ENCODE data around the gene SIGLEC8. TPM values are rescaled to one million over a fixed set of nuclear protein-coding genes. Genes with fewer than 3 reads are reported as not detected.
"Not testable (repeated sequence)": the region's sequence is repeated elsewhere in the genome, so short reads cannot be mapped to it uniquely, and the experiment has no call there.

SIGLEC8 gene
- total RNA-seq, 4 donors from 2014 or later, result 0.27 to 1.3 TPM; not detected in 2

DNA sequence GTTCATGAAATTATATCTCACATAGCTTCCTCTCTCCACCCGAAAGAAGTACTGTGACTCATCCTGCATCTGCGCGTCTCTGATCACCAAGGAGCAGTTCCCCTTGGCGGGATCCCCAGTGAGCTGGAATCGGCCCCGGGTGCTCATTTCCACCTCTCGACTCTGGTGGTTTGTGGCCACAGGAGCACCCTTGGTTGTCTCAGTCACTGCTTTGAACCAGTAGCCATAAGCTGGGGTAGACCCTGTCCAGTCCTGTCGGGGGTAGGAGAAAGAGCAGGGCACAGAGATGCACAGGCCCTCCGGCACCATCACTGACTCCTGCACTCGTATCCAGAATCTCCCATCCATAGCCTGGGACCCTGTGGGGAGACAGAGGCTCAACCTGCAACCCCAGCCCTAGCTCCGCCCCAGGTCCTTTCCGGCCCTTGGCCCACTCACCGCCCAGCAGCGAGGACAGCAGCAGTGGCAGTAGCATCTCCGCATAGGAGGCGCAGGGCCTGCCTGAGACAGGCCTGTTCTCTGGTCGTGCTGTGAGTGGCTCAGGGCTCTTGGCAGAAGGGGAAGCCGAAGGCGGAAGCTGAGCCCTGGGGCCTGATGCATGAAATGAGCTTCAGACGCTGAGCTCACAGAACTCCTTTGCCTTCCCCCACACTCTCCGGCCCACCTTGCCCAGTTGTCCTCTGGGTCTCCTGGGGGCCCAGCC lies 41.0 kb downstream of the SIGLEC8 start, which contains the start of gene SIGLEC10:
Gene SIGLEC10 (minus strand): TSS at position 536 of the 703 bp plus-strand sequence. CDS start 61 bp downstream, at position 475.
- no peaks in the 10 kb centered on the region for H3K36me3 ChIP-seq
- H3K27me3 ChIP-seq, result peaks cover 14% of the 10 kb centered on the region
- TF ChIP-seq POLR2AphosphoS5 (IDR thresholded peaks at IDR 0.05) (no peak), CTCF (IDR thresholded peaks at IDR 0.05) (no peak), EP300 (IDR thresholded peaks at IDR 0.05; ENCODE audit: low read depth) (no peak), POLR2A (IDR thresholded peaks at IDR 0.05) (no peak)
- peak within 1 kb of the TSS in 1 of 4 donors; percentile 7 for H3K4me3 ChIP-seq
- intact Hi-C loops (cut with DNase I; ENCODE audit: low total_unique reads), result no loop called here
- no peaks in the 10 kb centered on the region for H3K4me1 ChIP-seq
- DNase-seq, result peak; percentile 47
- no peaks in the 10 kb centered on the region for H3K9me3 ChIP-seq
- in situ Hi-C loops (cut with MboI; ENCODE audit: low pct_ligation_motif_present in 1 of 4, low pct_unique_long_range_greater_than_20kb in 1 of 4, low sequenced_read_pairs in 3 of 4), result no loop called here
- 48% methylated on average over 17 of the region's 21 CpGs; no CpG with 5 or more reads in 1 of the 2 donors for WGBS, 2 donors (ENCODE audit: low coverage in 1 of 2)
- peak within 1 kb of the TSS in 3 of 4 donors; percentile 48 to 51 (median 50) for H3K27ac ChIP-seq

DNA sequence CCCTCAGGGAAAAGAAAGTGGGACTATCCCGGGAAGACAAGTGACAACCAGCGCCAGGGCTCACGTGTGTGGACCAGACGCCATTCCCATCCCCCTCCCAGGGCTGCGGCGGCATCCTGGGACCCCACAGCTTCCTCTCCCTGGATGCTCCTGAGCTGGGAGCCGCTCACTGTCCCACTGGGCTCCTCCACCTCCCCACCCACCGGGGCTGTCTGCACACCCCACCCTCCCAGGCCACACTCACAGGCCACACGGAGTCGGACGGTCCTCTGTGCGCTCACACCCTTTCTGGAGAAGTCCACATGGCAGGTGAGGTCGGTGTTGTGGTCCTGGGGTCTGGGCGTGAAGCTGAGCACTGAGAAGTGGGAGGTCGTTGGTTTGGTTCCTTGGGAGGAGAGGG lies 41.8 kb downstream of the SIGLEC8 start:
- DNase-seq; H3K36me3 ChIP-seq; H3K4me1 ChIP-seq; intact Hi-C loops (cut with DNase I; ENCODE audit: low total_unique reads); H3K4me3 ChIP-seq; H3K9me3 ChIP-seq; in situ Hi-C loops (cut with MboI; ENCODE audit: low pct_ligation_motif_present in 1 of 4, low pct_unique_long_range_greater_than_20kb in 1 of 4, low sequenced_read_pairs in 3 of 4): not testable (repeated sequence)
- H3K27me3 ChIP-seq, result peaks cover 10% of the 10 kb centered on the region
- peak overlapping the region in 2 of 4 donors; percentile 17 to 50 for H3K27ac ChIP-seq
- WGBS, 2 donors (ENCODE audit: low coverage in 1 of 2), result 43% methylated on average over 9 of the region's 15 CpGs; no CpG with 5 or more reads in 1 of the 2 donors

DNA sequence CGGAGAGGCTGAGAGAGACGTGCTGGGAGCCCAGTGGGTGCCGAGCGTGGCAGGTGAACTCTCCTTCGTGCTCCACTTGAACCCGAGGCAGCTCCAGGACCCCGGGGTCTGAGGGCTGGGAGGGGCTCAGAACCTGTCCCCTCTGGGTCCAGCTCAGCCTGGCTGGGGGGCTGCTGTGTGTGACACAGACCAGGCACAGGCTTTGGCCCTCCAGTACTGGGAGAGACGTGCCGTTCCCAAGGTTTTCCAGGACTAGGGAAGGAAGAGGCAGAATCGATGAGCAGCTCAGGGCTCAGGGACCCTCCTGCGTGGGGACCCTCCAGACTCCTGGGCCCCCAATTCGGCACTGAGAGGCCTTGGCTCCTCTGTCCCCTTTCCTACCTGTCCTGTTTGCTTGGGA lies 43.1 kb downstream of the SIGLEC8 start:
- DNase-seq, result no peak
- Histone ChIP-seq H3K27ac (no peak overlapping the region), H3K4me3 (no peak overlapping the region), H3K36me3 (no peaks in the 10 kb centered on the region), H3K9me3 (no peaks in the 10 kb centered on the region), H3K27me3 (peaks cover 4% of the 10 kb centered on the region), H3K4me1 (no peaks in the 10 kb centered on the region)
- intact Hi-C loops (cut with DNase I; ENCODE audit: low total_unique reads) (no loop called here), in situ Hi-C loops (cut with MboI; ENCODE audit: low pct_ligation_motif_present in 1 of 4, low pct_unique_long_range_greater_than_20kb in 1 of 4, low sequenced_read_pairs in 3 of 4) (no loop called here)
- TF ChIP-seq POLR2A (IDR thresholded peaks at IDR 0.05) (no peak), CTCF (IDR thresholded peaks at IDR 0.05) (no peak), POLR2AphosphoS5 (IDR thresholded peaks at IDR 0.05) (no peak), EP300 (IDR thresholded peaks at IDR 0.05; ENCODE audit: low read depth) (no peak)
- WGBS, 2 donors (ENCODE audit: low coverage in 1 of 2), result 87% methylated on average over 10 of the region's 12 CpGs; no CpG with 5 or more reads in 1 of the 2 donors

GRCh38 chr19:51410950-51411748 lies 47.1 kb downstream of the SIGLEC8 start:
- Histone ChIP-seq H3K4me1 (no peaks in the 10 kb centered on the region), H3K9me3 (no peaks in the 10 kb centered on the region), H3K27me3 (no peaks in the 10 kb centered on the region), H3K4me3 (no peak overlapping the region), H3K27ac (no peak overlapping the region), H3K36me3 (no peaks in the 10 kb centered on the region)
- TF ChIP-seq CTCF (IDR thresholded peaks at IDR 0.05) (no peak), POLR2A (IDR thresholded peaks at IDR 0.05) (no peak), EP300 (IDR thresholded peaks at IDR 0.05; ENCODE audit: low read depth) (no peak), POLR2AphosphoS5 (IDR thresholded peaks at IDR 0.05) (no peak)
- no peak for DNase-seq
- 89 to 91% methylated on average over 11 to 15 of the region's 15 CpGs for WGBS, 2 donors (ENCODE audit: low coverage in 1 of 2)
- intact Hi-C loops (cut with DNase I; ENCODE audit: low total_unique reads) (no loop called here), in situ Hi-C loops (cut with MboI; ENCODE audit: low pct_ligation_motif_present in 1 of 4, low pct_unique_long_range_greater_than_20kb in 1 of 4, low sequenced_read_pairs in 3 of 4) (no loop called here)

Measured in transverse colon (tissue), 4 donors.